ENCODE data around the gene BRINP1.

The BRINP1 gene

DNA sequence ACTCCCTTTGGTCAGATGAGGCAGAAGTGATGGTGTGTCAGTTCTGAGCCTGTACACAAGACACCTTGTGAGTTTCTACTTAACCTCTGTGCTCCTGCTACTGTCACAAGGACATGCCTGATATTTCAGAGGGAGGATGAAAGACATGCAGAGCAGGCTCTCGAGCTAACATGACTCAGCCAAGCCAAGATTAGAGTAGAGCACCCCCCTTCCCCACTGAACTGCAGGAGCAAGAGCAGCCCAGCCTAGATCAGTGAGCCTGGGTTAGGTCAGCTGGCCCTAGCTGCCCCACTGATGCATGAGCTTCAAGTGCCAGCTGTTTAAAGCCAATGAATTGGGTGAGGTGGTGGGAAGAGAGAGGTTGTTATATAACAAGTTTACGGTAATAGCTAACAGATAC, 36.7 kb downstream of the BRINP1 start:
- no peak for DNase-seq (ENCODE audit: low read depth, low spot score)
- no peak for TF ChIP-seq CTCF (IDR thresholded peaks at IDR 0.05; ENCODE audit: insufficient read depth, low read length, missing control alignments)
- H3K4me3 ChIP-seq (ENCODE audit: low read depth, low read length): no peak overlapping the region
- ChIA-PET CTCF (no interaction called here), POLR2A (no interaction called here)

- ChIA-PET CTCF (no interaction called here), POLR2A (no interaction called here)
- no peak for DNase-seq (ENCODE audit: low read depth, low spot score)
- no peak for TF ChIP-seq CTCF (IDR thresholded peaks at IDR 0.05; ENCODE audit: insufficient read depth, low read length, missing control alignments)
- no peak overlapping the region for H3K4me3 ChIP-seq (ENCODE audit: low read depth, low read length)
These were observed 47.1 kb downstream of the BRINP1 start for GRCh38 chr9:119322184-119322583.

- no peak for DNase-seq (ENCODE audit: low read depth, low spot score)
- TF ChIP-seq CTCF (IDR thresholded peaks at IDR 0.05; ENCODE audit: insufficient read depth, low read length, missing control alignments): no peak
- ChIA-PET POLR2A (no interaction called here), CTCF (no interaction called here)
- H3K4me3 ChIP-seq (ENCODE audit: low read depth, low read length): no peak overlapping the region
These were observed 50.9 kb downstream of the BRINP1 start for GRCh38 chr9:119318371-119318770.

- DNase-seq (ENCODE audit: low read depth, low spot score): no peak
- POLR2A ChIA-PET: no interaction called here
- TF ChIP-seq CTCF (IDR thresholded peaks at IDR 0.05; ENCODE audit: insufficient read depth, low read length, missing control alignments): no peak
- no peak overlapping the region for H3K4me3 ChIP-seq (ENCODE audit: low read depth, low read length)
- CTCF ChIA-PET: no interaction called here
These were observed 55.4 kb downstream of the BRINP1 start for GRCh38 chr9:119313846-119314245.

GRCh38 chr9:119310741-119311140, 58.5 kb downstream of the BRINP1 start:
- no peak for TF ChIP-seq CTCF (IDR thresholded peaks at IDR 0.05; ENCODE audit: insufficient read depth, low read length, missing control alignments)
- POLR2A ChIA-PET: no interaction called here

DNA sequence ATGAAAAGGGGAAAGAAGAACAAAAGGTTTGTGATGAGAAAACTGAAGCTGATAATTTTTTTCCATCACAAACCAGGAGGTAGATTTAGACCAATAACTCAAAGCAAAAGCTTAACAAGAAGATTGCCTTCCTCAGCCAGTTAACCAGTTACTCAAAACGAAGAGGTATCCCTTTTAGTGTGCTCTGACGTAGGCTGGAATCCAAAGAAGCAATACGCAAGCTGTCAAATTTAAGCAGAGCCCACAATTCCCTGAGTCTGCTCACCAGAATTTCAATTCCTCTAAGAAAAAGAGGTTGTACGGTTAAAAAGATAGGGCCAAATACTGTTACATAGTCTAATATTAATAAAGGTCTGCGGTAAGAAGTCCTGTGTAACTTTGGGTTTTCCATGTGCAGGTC, 61.8 kb downstream of the BRINP1 start:
- ChIA-PET CTCF (no interaction called here), POLR2A (no interaction called here)
- no peak for TF ChIP-seq CTCF (IDR thresholded peaks at IDR 0.05; ENCODE audit: insufficient read depth, low read length, missing control alignments)
- H3K4me3 ChIP-seq (ENCODE audit: low read depth, low read length): no peak overlapping the region
- no peak for DNase-seq (ENCODE audit: low read depth, low spot score)

More at GRCh38 chr9:119310741-119311140, 58.5 kb downstream of the BRINP1 start:
- H3K4me3 ChIP-seq (ENCODE audit: low read depth, low read length): no peak overlapping the region
- CTCF ChIA-PET: no interaction called here
- no peak for DNase-seq (ENCODE audit: low read depth, low spot score)
